ENCODE measurements around the gene AFG1L.

- TF ChIP-seq, protein P1, sequence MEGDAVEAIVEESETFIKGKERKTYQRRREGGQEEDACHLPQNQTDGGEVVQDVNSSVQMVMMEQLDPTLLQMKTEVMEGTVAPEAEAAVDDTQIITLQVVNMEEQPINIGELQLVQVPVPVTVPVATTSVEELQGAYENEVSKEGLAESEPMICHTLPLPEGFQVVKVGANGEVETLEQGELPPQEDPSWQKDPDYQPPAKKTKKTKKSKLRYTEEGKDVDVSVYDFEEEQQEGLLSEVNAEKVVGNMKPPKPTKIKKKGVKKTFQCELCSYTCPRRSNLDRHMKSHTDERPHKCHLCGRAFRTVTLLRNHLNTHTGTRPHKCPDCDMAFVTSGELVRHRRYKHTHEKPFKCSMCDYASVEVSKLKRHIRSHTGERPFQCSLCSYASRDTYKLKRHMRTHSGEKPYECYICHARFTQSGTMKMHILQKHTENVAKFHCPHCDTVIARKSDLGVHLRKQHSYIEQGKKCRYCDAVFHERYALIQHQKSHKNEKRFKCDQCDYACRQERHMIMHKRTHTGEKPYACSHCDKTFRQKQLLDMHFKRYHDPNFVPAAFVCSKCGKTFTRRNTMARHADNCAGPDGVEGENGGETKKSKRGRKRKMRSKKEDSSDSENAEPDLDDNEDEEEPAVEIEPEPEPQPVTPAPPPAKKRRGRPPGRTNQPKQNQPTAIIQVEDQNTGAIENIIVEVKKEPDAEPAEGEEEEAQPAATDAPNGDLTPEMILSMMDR (IDR thresholded peaks at IDR 0.05), result no peak
- TF ChIP-seq POLR2A (IDR thresholded peaks at IDR 0.05) (no peak), EP300 (IDR thresholded peaks at IDR 0.05) (no peak)
Observed at GRCh38 chr6:108423982-108424705, 129.3 kb downstream of the AFG1L start.

Measured in stomach (tissue), 4 donors.